GM20431 (cell line): ENCODE measurements around the gene FAR2.
"Not testable (repeated sequence)": the region's sequence is repeated elsewhere in the genome, so short reads cannot be mapped to it uniquely, and the experiment has no call there.

Source experiments
- in situ Hi-C: fragments of 300-500 bp; cut with MseI, MboI; formaldehyde crosslinking; loops from one replicate; pipeline ENCODE4 v1.15.0; 2020; ENCODE audit warnings: low sequenced_read_pairs; ENCODE audit not compliant: unreplicated experiment

Gene FAR2

GRCh38 chr12:29229937-29230336 lies 80.9 kb downstream of the FAR2 start:
- in situ Hi-C loops: no loop called here

DNA sequence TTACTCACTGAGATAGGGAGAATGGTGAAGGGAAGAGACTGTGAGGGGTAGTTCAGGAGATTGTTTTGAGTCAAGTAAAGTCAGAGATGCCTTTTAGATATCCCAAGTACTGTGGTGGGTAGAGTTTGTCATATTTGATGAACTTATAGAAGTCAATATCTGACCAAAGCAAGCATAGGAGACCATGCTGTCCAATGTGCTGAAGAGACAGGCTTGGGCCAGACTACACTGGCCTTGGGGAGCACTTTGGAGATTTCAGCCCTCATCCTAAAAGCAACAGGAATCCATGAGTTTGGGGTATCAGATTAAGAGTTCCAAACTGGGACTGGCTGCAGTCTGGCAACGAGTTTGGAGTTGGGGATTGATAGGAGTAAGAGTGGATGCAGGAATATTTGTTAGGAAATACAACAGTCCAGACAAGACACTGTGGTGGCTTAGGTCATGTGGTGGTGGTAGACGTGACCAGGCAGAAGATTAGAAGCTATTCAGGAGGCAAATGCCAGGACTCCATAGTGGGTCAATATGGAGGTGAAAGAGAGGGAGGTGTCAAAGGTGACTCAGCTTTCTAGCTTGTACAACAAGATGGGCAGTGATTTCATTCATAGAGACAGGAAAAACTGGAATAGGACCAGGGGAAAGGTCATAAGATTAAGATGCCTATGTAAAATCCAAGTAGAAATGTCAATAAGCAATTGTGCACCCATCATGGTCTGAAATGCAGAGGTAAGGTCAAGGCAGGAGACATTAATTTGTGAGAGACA lies 81.9 kb downstream of the FAR2 start:
- in situ Hi-C loops: no loop called here

DNA sequence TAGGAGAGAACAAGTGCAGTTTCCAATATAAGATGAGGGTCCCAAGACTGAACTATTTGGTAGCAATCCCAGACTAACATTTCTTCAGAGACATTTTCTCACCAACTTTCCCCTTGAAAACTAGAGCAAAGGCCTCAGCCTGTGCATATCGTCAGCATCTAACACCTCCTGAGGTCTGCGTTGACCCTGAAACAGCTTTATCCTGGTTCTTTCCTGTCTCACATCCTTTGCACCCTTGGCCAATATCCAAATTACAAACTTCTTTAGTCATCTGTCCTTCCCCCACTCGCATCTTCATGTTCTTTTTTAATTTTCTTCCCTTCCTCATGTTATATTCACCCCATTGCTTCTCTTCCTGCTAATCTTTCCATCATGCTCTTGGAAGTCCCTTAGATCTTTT lies 83.0 kb downstream of the FAR2 start:
- in situ Hi-C loops: no loop called here

- in situ Hi-C loops: no loop called here
Measured at GRCh38 chr12:29234552-29234951, 85.5 kb downstream of the FAR2 start.

DNA sequence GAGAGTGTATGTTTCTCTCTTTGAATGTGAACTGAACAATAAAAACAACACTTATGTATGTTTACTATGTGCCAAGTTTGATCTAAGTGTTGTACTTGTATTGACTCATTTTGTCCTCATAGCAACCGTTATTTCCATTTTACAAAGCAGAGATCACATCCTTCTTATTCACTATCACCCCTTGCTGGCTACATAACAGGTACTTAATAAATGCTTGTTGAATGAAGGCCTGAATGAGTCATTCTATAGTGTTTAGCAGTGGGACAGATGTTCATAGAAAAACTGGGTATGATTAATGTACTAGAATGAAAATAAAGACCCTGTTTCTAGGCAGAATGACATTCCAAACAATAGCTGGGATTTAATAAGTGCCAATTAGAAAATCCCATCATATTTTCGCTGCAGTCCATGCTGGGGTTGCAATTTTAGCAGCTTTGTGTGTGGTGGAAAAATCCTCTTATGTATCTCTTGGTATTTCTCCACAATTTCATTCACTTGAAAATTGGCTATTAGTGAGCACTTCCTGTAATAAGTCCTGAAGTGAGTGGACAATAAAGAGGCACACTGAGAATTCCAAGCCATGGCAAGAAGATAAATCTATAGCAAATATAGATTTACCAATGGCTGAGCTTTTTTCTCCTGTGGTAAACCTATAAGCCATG lies 86.0 kb downstream of the FAR2 start:
- in situ Hi-C loops: no loop called here

DNA sequence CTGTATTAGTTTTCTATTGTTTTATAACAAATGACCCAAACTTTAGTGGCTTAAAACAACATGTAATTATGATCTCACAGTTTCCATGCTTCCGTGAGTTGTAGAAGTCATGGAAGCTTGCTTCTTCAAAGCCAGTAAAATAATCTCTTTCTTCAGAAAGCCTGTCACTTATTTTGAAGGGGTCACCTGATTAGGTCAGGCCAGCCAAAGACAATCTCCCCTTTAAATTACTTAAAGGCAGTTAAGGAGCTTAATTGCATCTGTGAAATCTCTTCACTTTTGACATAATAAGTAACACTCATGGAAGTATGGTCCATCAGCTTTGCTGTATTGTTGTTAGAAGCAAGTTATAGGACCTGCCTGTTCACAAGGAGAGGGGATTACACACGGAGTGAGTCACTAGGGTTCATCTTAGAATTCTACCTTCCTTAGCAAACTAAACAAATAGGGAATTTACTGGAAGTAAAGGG lies 89.8 kb downstream of the FAR2 start:
- in situ Hi-C loops: no loop called here

DNA sequence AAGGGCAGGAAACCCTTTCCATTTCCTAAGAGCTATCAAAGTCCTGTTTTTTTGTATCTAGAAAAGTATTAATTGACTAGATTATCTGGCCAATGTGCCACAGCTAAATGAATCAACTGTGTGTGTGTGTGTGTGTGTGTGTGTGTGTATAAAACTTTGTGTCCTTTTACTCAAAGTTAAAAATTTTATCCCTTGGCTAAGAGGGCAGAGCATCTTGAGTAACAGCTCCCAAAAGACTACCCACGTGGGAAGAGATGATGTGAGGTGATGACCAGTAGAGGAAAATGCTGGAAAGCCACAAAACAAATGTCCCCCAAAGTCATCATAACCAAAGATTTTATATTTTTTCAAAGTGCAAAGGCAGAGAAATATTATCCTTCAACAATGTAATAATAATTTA lies 90.3 kb downstream of the FAR2 start:
- in situ Hi-C loops: no loop called here

GRCh38 chr12:29240441-29240840 lies 91.4 kb downstream of the FAR2 start:
- in situ Hi-C loops: no loop called here

DNA sequence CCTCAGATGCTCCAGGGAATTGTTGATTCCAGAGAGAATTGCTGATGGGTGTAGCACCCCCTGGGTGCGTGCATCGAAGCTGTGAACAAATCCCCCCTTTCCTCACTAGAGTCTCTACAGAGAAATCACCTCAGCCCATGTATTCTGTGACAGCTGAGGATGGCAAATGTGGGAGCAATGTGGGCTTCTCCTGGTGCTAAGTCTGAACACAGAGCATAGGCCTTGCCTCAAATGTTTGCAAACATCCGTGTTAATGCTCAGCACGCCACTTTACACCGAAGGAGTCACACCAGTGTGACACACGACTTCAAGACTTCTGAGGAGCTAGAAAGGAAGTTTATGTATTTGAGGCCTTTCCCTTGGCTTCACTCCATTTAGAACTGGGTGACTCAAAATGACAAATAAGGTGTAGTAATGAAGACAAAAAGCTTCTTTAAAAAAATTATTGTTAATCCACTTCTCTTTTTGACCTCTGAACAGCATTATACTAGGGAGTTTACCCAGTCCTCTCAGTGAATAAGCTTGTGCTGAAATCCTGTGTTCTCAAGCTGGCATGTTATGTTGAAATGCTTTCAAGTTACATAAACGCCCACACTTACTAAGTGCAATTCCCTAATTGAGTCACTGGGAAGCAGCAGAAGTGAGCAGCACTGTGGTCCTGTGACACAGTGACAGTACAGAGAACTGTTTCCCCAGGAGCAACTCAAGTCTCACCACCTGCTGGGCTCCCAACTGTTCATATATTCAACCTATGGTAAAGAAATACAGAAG lies 92.9 kb downstream of the FAR2 start:
- in situ Hi-C loops: no loop called here

GRCh38 chr12:29242921-29243431 lies 93.9 kb downstream of the FAR2 start:
- in situ Hi-C loops: no loop called here

DNA sequence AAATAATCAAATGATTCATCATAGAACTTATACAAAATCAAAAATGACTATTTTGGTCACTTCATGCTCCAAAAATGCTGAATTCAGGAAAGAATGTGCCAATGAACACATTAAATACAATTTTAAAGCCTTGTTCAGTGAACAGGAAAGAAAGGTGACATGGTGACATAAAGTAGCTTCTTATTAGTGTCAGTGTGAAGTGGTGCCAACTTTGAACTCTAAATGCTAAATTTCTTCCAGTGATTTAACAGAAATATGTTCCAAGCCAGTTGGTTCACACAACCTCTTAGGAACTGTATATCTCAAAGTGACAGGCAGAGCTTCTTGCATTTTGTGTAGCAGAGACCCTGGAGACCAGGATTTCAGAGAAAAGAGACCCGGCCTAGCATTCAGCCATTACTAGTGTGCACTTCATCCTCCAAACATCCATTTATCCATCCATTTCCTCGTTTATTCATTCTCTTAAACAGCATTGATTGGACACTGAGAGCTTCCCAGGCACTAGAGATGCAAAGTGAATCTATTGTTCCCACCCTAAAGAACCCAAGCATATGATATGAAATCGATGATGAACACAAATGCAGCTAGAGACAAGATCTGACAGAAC lies 95.2 kb downstream of the FAR2 start:
- in situ Hi-C loops: no loop called here

GRCh38 chr12:29245246-29245645 lies 96.2 kb downstream of the FAR2 start:
- in situ Hi-C loops: no loop called here

DNA sequence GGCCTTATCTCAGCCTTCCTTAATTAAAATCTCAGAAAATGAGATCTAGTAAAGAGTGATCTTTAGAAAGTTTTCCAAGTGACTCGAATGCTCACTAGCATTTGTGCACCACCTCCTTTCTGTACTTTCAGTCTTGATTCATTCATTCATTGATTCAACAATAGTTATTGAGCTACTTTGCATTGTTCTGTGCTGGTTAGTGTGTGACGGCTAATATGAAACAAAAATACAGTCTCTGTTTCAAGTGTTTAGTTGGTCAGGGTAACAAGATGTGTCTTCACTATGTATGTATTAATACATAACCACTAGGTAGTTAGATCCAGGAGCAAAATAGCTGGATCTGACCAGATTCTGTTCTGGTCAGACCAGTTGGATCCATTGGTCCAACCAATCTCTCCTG lies 100.9 kb downstream of the FAR2 start:
- in situ Hi-C loops: no loop called here

GRCh38 chr12:29253906-29254625 lies 105.0 kb downstream of the FAR2 start:
- in situ Hi-C loops: no loop called here

GRCh38 chr12:29255042-29255441 lies 106.0 kb downstream of the FAR2 start:
- in situ Hi-C loops: no loop called here

DNA sequence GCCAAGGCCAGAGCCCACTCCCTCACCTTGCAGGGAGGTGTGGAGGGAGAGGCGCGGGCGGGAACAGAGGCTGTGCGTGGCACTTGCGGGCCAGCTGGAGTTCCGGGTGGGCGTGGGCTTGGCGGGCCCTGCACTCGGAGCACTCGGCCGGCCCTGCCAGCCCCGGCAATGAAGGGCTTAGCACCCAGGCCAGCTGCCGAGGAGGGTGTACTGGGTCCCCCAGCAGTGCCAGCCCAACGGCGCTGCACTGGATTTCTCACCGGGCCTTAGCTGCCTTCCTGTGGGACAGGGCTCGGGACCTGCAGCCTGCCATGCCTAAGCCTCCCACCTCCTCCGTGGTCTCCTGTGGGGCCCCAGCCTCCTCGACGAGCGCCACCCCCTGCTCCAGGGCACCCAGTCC lies 107.5 kb downstream of the FAR2 start:
- in situ Hi-C loops: no loop called here

DNA sequence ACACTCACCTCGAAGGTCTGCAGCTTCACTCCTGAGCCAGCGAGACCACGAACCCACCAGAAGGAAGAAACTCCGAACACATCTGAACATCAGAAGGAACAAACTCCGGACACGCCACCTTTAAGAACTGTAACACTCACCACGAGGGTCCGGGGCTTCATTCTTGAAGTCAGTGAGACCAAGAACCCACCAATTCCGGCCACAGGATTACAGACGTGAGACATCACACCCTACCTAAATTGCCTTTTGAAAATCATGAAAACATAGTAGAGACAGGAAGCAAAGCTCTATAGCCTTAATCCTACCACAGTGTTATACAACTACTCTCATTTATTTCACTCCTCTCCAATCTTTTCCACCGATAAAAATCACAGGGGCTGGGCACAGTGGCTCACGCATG lies 108.6 kb downstream of the FAR2 start:
- in situ Hi-C loops: not testable (repeated sequence)

DNA sequence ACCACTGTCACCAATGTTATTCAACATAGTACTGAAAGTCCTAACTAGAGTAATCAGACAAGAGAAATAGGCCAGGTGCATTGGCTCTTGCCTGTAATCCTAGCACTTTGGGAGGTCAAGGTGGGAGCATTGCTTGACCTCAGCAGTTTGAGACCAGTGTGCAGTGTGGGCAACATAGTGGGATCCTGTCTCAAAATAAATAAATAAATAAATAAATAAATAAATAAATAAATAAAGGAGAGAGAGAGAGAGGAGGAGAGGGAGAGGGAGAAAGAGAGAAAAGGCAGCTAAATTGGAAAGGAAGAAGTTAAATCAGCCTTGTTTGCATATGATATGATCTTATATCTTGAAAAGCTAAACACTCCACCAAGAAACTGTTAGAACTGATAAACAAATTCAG lies 115.3 kb downstream of the FAR2 start:
- in situ Hi-C loops: no loop called here

DNA sequence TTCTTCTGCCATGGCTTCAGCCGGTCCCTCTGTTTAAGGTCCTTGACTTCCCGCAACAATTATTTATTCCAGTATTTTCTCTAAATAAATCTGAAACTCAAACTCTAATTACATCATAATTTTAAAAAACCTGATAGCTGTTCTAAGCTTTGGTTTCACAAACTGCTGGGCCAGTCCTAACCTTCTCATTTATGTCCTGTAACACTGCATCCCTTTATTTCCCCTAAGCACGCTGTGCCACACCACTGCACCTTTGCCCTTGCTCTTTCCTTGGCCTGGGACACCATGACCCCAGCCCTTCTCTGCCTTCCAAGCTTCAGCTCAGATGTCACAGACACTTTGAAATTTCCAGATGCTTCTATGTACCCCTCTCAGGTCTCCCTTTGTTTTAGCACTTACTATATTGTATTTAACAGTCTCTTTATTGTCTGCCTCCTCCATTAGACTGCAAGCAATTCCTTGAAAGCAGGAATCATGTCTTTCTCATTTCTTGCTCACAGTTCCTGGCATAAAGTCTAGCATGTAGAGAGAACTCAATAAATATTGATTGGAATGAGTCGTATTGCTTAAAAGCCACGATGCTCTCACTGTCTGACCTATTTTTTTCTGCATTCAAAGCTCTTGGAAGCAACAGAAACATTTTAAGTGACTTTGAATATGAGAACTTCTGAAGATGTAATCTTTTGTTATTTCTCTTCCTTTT lies 120.8 kb downstream of the FAR2 start:
- in situ Hi-C loops: no loop called here
